Measurements from ENCODE around the gene RETREG3. TPM values are rescaled to one million over a fixed set of nuclear protein-coding genes. Genes with fewer than 3 reads are reported as not detected.

The RETREG3 gene
- total and polyA plus RNA-seq, 2 of the 4 experiments (the other 2 are of a cell fraction) = 18.1 to 44.1 TPM

DNA sequence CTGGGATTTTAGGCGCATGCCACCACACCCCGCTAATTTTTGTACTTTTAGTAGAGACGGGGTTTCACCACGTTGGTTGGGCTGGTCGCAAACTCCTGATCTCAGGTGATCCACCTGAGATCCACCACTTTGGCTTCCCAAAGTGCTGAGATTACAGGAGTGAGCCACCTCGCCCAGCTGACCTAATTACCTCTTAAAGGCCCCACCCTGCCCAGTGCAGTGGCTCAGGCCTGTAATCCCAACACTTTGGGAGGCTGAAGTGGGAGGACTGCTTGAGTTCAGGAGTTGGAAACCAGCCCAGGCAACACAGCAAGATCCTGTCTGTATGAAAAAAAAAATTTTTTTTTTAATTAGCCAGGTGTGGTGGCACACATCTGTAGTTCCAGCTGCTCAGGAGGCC lies 50.1 kb downstream of the RETREG3 start:
- Histone ChIP-seq H3K14ac (replicated peaks; ENCODE audit: low read depth, low read length) (no peak overlapping the region), H3K4me2 (ENCODE audit: low read depth, low read length) (no peak overlapping the region), H4K8ac (ENCODE audit: low read depth in 2 of 2, low read length in 2 of 2) (no peak overlapping the region), H3K79me1 (ENCODE audit: low read depth in 1 of 2, low read length in 2 of 2) (peaks cover 28 to 42% of the 10 kb centered on the region in 2 experiments), H2AK9ac (replicated peaks; ENCODE audit: low read depth, low read length, poor library complexity) (no peak overlapping the region), H3K36me3 (ENCODE audit: control insufficient read depth, insufficient read depth, low read length) (peaks cover 3% of the 10 kb centered on the region; the same call in 1 of the 2 replicates), H2BK20ac (ENCODE audit: low read depth, low read length) (no peak overlapping the region), H2AFZ (replicated peaks; ENCODE audit: low read length, poor library complexity) (no peak overlapping the region), H2BK15ac (ENCODE audit: low read depth, low read length) (no peak overlapping the region), H3K23ac (ENCODE audit: low read depth, low read length) (no peak overlapping the region), H2AK5ac (ENCODE audit: low read depth, low read length) (no peak overlapping the region), H3K4me1 (ENCODE audit: control insufficient read depth, insufficient read depth, low read length) (peaks cover 15% of the 10 kb centered on the region), H2BK120ac (ENCODE audit: low read depth, low read length) (no peak overlapping the region), H3K9me3 (ENCODE audit: control insufficient read depth, insufficient read depth, low read length) (no peaks in the 10 kb centered on the region), H3K18ac (ENCODE audit: low read depth, low read length) (no peak overlapping the region), H4K5ac (ENCODE audit: low read depth, low read length) (no peak overlapping the region), H3K56ac (ENCODE audit: extremely low read depth, insufficient read depth, low read length) (no peak overlapping the region), H4K20me1 (ENCODE audit: insufficient read depth, low read length) (no peaks in the 10 kb centered on the region), H3K9ac (ENCODE audit: low read depth, low read length) (no peak overlapping the region), H3K9me1 (ENCODE audit: insufficient read depth, low read length) (peaks cover 10% of the 10 kb centered on the region), H3K27me3 (ENCODE audit: control insufficient read depth, insufficient read depth, low read length) (no peaks in the 10 kb centered on the region), H3K4ac (ENCODE audit: low read depth, low read length) (no peak overlapping the region), H3K27ac (ENCODE audit: insufficient read depth, low read length) (no peak overlapping the region), H4K91ac (ENCODE audit: insufficient read depth, low read depth, low read length) (no peak overlapping the region), H3K4me3 (ENCODE audit: insufficient read depth, low read depth, low read length) (no peak overlapping the region), H2BK5ac (ENCODE audit: low read depth, low read length, poor library complexity, severe bottlenecking) (no peak overlapping the region)
- no CpG with 5 or more reads among the region's 6 CpGs for WGBS, 2 experiments (ENCODE audit: extremely low coverage in 2 of 2, insufficient read length in 1 of 2)
- no TSS peak for BruUV-seq (replicated peaks)
- CTCF ChIA-PET = no interaction called here
- in situ Hi-C loops (cut with MboI; ENCODE audit: low sequenced_read_pairs) (no loop called here), dilution Hi-C loops (cut with HindIII; ENCODE audit: low sequenced_read_pairs, unreplicated experiment) (no loop called here), intact Hi-C loops (cut with micrococcal nuclease) (no loop called here)
- TF ChIP-seq CHD1 (IDR thresholded peaks at IDR 0.05; ENCODE audit: low read depth, low read length) = no peak
- POLR2A ChIA-PET (ENCODE audit: unreplicated experiment) = no interaction called here
- DNase-seq (no peak), ATAC-seq (ENCODE audit: low read depth) (no peak)

Data from IMR-90 (cell line).